Kidney tubule cell (primary cell): ENCODE measurements around the gene LCT.
"Not testable (repeated sequence)": the region's sequence is repeated elsewhere in the genome, so short reads cannot be mapped to it uniquely, and the experiment has no call there.

Experiments used
- DNase-seq: peaks from one replicate; pipeline ENCODE4 v3.0.0-alpha.2; 2018; ENCODE audit warnings: low spot score

The LCT gene

DNA sequence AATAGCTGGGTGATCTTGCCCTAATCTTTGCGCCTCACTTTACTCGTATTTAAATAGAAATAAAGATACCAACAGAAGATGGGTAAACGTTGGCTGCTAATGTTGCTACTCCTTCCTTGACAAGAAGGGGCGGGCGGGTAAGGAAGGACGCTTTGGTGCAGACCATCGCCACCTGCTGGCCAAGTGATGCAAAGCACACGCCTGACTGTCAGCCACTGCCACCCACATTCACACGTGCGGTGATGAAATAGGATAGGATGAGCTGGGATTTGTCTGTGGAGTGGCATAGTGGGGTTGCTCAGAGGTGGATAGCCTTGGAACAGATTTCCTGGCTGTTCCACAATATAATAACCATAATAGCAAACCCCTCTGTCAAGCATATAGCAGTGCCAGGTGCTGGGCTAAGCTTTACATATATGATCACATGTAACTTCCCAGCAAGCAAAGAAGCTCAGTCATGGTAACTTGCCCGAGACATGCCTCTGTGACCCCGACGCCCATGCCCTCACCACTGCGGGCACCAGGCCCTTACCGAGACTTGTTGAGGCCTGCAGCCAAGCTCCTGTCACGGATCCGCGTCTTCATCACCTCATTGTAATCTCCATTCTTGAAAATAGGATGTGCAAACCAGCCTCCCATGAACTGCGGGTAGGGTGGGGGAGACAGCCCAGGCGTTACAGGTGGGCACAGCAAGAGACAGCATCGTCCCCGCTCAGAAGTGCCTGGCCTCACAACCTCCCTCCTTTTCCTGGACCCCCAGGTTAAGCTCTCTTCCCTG, 39.3 kb downstream of the LCT start:
- DNase-seq: peak; percentile 74

DNA sequence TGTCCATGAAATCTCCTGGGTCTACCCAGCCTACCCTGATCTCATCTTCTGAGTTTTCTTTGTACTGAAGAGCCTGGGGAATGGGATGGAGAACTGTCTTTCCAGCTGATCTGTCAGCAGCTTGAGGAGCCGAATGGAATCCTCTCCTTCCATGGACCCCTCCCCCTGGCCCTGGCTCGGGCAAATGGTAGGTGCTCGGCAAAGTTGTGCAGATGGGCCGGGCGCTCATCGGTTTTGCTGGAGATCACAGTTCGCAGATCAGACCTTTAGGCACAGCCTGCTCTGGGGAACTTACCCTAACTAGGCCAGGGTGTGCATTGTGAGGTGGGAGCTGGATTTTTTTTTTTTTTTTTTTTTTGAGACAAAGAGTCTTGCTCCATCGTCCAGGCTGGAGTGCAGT, 40.4 kb downstream of the LCT start:
- DNase-seq: no peak

DNA sequence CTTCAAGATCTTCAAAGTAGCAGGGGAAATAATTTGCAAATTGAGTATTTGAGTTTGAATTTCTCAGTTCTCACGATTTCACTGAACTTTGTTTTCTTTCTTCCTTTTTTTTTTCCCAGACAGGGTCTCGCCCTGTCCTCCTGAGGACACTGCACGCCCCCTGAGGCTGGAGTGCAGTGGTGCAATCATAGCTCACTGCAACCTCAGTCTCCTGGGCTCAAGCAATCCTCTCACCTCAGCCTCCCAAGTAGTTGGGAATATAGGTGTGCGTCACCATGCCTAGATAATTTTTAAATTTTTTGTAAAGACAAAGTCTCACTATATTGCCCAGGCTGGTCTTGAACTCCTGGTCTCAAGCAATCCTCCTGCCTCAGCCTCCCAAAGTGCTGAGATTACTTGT, 41.3 kb downstream of the LCT start:
- DNase-seq: not testable (repeated sequence)

DNA sequence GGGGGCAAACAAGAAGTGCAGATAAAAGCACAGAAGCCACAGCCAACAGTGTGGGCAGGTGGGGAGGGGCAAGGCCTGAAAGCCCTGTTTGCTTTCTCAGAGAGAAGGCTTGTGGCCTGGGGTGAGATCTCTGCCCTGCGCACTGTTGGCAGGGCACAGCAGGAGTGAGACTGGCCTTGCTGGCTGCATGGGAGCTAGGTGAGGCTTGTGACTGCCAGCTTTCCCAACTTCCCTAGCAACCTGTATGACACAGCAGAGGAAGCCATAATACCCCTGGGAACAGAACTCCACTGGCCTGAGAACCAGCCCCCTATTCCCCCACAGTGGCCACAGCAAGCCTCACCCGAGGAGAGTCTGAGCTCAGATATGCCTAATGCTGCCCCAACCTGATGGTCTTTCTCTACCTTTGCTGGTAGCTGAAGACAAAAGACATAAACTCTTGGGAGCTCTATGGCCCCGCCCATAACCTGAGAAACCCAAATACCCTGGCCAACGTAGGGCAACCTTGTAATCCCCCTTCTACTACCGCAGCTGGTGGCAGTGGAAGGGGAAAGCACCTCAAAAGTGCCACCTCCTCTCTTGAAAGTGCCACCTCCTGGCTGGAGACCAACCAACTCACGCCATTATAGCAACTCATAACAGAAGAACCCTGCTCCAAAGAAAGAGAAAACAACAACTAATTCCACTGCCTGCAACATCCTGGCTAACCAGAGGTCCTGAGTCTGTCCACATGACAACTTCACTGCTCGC, 44.4 kb downstream of the LCT start:
- no peak for DNase-seq

DNA sequence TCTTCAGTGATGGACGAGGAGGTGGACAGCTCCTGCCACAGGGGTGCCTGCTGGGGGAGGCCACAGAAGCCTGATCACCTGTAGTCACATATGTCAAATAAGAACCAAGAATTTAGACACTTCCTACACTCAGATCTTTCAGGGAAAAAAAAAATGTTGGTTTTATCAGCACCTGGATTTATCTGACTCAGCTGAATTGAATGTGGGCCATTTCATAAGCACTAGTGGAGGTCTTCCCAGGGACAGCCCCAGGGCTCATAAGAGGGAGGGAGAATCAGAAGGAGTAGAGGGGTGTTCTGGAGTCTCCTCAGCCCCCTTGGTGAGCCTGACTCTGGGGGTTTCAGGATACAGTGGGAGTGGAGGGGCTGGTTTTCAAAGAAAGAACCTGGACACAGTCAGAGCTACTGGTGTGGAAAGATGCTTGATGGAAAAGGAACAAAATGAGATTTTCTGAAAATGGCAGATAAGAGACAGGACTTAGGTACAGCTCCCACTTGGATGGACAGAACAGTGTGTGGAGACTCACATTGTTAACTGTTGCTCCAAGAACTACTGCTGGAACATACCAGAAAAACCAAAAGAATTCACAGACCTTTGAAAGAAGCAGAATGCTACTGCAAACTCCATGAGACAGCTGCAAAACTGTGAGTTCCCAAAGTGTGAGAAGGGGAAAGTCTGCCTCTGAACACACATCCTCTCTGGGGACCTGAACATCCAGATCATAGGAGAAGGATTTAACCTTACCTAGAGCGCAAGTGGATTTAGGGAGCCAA, 45.4 kb downstream of the LCT start:
- DNase-seq: peak; percentile 48

DNA sequence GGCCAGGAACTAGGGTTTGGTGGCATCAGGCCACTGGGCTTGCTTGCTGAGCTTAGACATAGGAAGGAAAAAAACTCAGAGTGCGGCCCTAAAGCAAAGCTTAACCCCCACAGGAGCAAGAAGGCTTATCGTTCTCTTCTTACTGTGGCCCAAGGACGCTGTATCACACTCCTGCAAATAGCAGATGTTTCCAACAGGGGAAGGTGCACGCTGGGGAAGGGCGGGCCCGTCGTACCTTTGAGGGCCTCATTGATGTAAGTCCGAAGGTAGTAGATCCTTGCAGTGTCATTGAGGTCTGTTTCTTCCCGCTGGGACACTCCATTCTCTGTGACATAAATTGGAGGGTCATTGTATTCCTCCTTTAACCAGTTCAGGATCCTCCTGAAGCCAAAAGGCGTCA, 46.6 kb downstream of the LCT start:
- no peak for DNase-seq

DNA sequence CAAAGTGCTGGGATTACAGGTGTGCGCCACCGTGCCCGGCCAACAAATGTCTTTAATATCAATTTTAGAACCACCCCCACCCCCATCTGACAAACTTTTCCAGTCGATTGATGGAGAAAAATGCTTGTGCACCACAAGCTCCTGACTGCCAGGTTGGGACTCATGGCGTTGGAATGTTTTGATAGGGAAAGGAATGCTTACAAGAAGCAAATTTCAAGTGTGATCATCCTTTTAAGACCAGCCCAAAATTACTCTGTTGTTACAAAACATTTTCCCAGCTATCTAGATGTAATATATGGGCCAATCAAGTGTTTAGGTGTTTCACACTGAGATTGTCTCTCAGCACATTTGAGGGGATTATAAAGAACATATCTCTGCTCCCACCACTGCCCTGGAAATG, 50.2 kb downstream of the LCT start:
- DNase-seq: peak; percentile 87

DNA sequence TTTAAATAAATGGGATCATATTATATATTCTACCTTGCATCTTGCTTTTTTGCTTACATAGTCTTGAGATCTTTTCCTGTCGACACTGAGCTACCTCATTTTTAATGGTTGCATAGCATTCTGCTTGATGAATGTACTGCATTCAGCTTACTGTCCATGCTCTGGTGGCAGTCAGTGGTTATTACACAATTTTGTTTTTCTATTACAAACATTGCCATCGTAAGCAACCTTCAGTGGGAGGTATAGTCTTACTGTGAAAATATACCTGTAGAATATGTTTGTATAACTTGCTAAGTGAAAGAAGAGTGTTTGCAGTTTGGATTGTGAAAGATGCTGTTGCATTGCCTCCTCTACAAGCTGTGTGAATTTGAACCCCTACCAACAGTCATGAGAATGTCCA, 52.0 kb downstream of the LCT start:
- DNase-seq: no peak

DNA sequence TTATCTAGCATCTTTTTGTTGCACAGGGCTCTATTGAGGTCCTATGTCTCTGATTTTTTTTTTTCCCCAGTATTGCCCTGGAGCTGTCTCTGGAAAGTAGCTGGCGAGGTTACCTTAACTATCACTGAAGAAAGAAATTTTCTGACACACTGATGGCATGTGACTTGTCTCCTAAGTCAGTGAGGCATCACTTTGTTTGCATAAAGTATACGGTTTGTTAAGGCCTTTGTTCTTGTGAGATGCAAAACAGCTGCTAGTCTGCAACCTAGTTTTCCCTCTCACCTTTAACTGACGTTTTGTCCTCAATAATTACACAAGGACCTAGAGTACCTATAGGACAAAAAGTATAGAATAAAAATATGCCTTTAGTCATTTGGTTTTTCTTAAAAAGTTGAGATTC, 53.5 kb downstream of the LCT start:
- DNase-seq: peak; percentile 17

DNA sequence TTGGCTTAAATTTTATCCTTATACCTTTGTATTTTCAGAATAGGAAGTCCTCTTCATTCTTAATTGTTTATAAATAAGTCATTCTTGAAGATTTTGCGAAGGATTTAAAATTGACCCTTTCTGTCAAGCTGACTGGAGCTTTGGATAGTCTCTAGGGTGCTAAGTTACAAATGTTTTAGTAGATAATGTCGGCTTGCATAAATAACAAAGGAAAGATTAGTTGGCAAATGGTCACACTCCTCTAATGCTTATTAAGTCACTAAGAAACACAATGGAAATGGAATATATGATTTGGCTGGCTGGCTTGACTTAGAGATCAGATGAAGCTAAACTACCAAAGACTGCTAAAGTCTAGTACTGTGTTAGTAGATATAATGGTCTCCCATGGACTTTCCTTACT, 54.8 kb downstream of the LCT start:
- DNase-seq: no peak

DNA sequence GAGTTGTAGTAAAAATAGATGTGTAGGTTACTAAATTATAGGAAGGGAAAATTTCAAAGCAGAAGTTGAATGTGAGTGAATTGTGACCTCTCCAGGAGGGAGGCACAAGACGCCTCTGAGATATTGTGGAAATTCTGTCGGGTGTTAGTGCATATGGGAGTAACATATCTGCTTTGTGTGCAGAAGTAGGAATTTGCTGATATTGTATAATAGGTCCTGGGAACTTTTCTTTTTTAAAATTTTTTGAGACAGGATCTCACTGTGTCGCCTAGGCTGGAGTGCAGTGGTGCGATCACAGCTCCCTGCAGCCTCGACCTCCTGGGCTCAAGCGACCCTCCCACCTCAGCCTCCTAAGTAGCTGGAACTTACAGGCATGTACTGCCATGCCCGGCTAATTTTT, 60.6 kb downstream of the LCT start:
- no peak for DNase-seq

DNA sequence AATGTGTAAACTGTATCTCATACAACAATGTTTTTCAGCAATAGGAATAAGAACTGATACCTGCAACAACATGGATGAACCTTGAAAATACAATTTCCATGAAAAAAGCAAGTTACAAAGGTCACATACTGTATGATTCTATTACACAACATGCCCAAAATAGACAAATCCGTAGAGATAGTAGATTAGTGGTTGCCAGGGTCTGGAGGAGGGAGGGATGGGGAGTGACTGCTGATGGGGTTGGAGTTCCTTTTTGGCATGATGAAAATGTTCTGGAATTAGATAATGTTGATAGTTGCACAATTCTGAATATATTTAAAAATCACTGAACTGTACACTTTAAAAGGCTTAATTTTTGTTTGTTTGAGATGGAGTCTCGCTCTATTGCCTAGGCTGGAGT, 61.6 kb downstream of the LCT start:
- DNase-seq: no peak

DNA sequence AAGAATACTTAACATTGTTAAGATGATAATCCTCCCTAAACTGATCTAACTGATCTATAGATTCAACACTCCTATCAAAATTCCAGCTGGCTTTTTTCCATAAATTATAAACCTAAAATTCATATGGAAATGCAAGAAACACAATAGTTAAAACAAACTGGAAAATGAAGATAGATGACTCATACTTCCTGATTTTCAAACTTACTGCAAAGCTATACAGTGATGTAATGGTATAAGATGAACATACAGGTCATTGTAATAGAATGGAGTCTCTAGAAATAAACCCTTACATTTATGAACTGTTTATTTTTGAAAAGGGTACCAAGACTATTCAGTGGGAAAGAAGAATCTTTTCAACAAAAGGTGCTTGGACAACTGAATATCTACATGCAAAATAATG, 63.1 kb downstream of the LCT start:
- DNase-seq: no peak

DNA sequence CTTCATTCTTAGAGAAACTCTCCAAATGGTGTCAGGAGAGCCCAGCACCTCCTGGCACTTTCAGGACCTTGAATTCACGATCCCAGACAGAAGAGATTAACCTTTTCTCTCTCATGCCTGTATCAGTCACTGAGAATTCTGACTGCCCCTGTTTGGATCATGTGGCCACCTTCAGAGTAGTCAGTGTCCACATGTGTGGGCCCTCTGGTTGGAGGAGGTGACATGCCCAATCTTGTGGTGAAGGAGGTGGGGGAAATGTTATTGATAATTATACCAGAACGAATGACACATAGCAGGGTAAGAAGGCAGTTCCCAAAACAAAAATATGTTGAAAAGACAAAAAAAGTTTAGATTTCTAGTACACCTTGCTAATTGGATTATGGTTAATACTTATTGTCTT, 63.7 kb downstream of the LCT start:
- no peak for DNase-seq

DNA sequence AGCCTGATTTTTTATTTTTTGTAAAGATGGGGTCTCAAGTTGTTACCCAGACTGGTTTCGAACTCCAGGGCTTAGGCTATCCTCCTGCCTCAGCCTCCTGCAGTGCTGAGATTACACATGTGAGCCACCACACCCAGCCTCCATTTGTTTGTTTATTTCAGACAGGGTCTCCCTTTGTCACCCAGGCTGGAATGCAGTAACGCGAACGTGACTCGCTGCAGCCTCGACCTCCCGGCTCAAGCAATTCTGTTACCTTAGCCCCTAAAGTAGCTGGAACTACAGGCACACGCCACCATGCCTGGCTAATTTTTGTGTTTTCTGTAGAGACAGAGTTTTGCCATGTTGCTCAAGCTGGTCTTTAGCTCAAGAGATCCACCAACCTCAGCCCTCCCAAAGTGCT, 68.1 kb downstream of the LCT start:
- no peak for DNase-seq

DNA sequence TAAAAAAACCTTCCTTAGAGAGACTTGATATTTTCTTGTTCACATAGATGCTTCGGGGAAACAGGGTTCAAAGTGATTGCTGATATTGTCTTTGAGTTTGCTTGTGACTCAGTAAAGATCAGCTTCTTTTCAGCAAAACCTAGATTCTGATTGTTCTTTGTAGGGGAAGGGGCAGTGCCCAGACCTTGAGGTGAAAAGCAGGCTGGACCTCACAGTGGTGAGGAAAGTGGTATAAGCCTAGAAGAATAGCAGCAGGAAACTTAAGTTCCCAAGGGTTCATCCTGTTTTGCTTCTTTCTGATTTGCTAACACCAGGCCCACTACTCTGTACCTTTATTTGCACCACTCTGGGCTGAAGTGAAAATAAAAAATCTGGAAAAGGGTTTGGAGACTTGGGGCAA, 74.5 kb downstream of the LCT start:
- DNase-seq: no peak

DNA sequence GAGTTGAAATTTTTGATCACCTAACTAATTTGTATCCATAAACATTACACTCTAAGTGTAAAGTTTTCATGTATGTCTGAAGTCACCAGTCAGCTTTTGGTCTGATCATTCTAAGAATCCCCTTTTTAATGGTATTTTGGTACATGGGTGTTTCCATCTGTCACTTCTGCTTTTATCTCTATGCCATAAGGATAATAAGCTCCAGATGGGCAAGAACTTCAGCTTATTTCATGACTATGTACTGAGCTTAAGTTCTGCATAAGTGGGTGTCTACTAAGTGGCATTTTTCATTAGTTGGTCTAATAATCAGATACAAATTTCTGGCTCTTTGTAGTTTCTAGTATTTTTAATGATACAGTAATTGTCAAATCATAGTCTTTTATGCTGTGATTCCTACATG, 75.0 kb downstream of the LCT start:
- no peak for DNase-seq

DNA sequence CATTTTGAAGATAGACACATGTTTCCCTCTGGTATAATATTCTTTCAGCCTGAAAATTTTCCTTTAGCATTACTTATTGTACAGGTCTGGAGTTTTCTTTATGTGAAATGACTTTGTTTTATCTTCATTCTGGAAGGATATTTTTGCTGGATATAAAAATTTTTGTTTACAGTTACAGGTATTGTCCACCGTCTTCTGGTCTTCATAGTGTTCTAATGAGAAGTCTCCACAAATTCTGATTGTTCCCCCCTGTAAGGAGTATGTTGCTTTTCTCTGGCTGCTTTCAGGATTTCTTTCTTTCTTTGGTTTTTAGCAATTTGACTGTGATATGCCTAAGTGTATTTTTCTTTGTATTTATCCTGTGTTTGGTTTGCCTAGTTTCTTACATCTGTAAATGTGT, 80.3 kb downstream of the LCT start:
- DNase-seq: no peak

DNA sequence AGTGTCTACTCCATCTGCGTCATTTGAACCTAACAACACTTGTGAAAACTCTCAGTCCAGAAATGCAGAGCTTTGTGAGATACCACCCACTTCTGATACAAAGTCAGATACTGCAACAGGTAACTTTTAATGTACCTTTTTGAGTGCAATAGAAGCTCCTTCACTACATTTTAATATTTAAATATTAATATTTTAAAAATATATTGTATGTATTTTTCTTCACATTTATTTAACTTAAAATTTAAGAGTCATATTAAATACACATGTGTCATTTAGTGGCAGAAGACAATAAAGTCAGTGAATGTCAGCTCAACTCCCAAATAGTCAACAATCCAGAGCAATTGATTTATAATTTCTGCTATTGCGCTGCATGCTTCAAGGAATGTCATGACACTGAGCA, 81.4 kb downstream of the LCT start:
- DNase-seq: no peak

DNA sequence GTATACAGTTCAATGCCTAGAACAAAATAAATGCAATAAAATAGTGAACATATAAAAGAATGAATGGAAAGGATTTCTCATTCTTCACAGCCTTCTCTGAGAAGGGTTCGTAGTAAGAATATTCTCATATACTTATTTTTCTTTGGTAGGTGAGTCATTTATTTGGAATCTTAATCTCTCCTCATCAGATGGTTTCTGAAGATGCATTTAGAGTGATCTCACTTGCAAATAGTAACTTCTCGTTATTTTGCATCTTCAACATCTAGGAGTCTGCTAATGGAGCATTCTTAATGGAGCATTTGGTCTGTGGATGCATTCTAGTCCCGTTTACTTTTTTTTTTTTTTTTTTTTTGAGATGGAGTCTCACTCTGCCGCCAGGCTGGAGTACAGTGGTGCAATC, 91.4 kb downstream of the LCT start:
- peak; percentile 49 for DNase-seq

DNA sequence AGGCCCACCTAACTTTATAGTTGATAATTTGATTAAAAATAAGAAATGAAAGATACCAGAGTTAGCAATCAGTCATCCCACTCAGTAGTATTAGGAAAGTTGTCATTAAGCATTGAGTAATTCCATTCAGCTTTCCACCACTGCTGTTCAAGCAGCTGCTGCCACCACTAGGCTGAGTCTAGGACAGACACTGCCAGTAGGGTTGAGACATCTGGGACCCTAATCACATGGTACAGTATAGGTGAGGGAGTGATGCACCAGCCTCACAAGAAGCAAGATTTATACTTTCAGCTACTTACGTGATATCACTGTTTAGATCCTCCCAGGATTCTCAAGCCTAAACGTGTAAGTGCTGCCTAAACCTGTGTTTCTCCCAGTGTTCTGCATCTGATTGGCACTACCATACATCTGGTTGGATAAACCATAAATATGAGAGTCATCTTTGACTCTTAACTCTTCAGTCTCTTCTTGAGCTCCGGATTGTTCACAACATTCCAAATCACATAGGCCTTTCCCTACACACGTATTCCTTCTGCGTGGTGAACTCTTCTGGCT, 92.1 kb downstream of the LCT start:
- DNase-seq: peak; percentile 54

DNA sequence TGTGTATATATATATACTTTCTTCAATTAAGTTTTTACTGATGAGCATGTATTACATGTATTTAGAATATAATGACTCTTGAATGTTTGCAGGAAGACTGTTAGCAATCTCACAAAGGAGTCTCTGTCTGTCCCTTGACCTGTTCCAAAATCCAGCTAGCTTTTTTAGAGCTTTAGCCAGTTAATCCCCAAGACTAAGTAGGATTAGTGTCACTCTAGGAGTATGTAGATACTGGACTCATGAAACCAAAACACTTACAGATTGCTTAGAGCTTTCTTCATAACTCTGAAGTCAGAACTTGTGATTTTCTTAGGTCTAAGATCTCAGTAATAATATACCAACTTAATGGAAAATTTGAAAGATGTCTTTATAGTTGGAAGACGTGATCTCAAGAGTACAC, 93.1 kb downstream of the LCT start:
- DNase-seq: no peak

DNA sequence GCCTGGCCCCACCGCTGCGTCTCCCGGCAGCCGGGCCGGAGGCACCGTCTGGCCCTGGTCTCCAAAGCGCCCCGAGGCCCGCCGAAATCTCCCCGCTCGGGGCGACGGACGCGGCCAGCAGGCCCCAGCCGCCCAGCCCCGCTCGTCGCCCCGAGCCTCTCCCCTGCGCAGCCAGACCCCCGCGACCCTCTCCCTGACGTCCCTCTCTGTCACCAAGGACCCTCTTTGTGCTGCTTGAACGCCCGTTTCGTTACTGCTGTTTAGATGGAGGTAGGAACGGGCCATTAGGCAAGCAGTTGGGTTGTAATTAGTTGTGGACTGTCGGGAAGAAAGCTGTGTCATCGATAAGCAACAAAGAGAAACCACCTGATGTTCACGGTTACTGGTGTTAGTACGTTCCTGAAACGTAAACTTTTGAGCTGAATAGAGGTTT, 94.6 kb downstream of the LCT start:
- DNase-seq: peak; percentile 66
